Panc1 (cell line): Measurements from ENCODE around the gene AGPAT3. TPM values are rescaled to one million over a fixed set of nuclear protein-coding genes. Genes with fewer than 3 reads are reported as not detected.

Experiments
- ATAC-seq: fragments of 200-7000 bp; cut with Tn5 transposase; 2 replicates; pipeline ENCODE4 v1.9.1; 2020; ENCODE audit warnings: mild to moderate bottlenecking, moderate library complexity
- BruUV-seq: library from RNA; stranded (reverse); fragments of 400-500 nt; replicated peaks from 2 replicates; lab custom pipeline; 2021; lab: Mats Ljungman, UMichigan
- CTCF ChIA-PET: fragments of 300-600 bp; sonication (Branson Sonifier 250); formaldehyde crosslinking; loops from one replicate; lab custom pipeline; 2022; ENCODE audit warnings: antibody characterized with exemption; lab: Charles Lee
- POLR2A ChIA-PET: fragments of 300-600 bp; sonication (Branson Sonifier 250); formaldehyde crosslinking; loops from one replicate; lab custom pipeline; 2022; ENCODE audit warnings: antibody characterized with exemption; lab: Charles Lee
- DNase-seq: peaks from one replicate; pipeline ENCODE4 v3.0.0-alpha.2; 2010; ENCODE audit warnings: low read depth, low spot score
- H3K27ac ChIP-seq: 2 replicates; pipeline ENCODE4 v1.5.1; 2011; ENCODE audit warnings: mild to moderate bottlenecking, low read length, inconsistent platforms
- H3K27me3 ChIP-seq: fragments of 200-500 bp; sonication (Bioruptor generic); 2 replicates; pipeline ENCODE4 v1.6.0; 2014; ENCODE audit warnings: low read length, inconsistent platforms; ENCODE audit not compliant: control insufficient read depth, insufficient read depth
- H3K36me3 ChIP-seq: fragments of 200-500 bp; sonication (Bioruptor generic); 2 replicates; pipeline ENCODE4 v1.5.1; 2014; ENCODE audit warnings: inconsistent platforms, mild to moderate bottlenecking, low read length, moderate library complexity; ENCODE audit not compliant: control insufficient read depth, insufficient read depth
- H3K4me1 ChIP-seq: 2 replicates; pipeline ENCODE4 v1.5.1; 2011; ENCODE audit warnings: inconsistent platforms, mild to moderate bottlenecking, low read length, moderate library complexity; ENCODE audit not compliant: control insufficient read depth, insufficient read depth
- H3K4me3 ChIP-seq, 2 experiments: 2 replicates each; pipeline ENCODE4 v1.5.1; 2011 to 2012; ENCODE audit warnings: low read depth in 2 of 2, low read length in 2 of 2, mild to moderate bottlenecking in 2 of 2, inconsistent platforms in 1 of 2, moderate library complexity in 1 of 2
- H3K9me3 ChIP-seq: fragments of 200-500 bp; sonication (Bioruptor generic); 2 replicates; pipeline ENCODE4 v1.5.1; 2014; ENCODE audit warnings: low read depth, mild to moderate bottlenecking, inconsistent platforms, low read length, moderate library complexity; ENCODE audit not compliant: control insufficient read depth, insufficient read depth
- CTCF ChIP-seq: fragments of 450-650 bp; IDR thresholded peaks from 2 replicates; pipeline ENCODE4 v1.5.1; 2017; ENCODE audit warnings: mild to moderate bottlenecking
- POLR2AphosphoS5 ChIP-seq: IDR thresholded peaks from 2 replicates; pipeline ENCODE4 v1.6.1; 2012; ENCODE audit warnings: mild to moderate bottlenecking, low read depth, low read length, moderate library complexity
- REST ChIP-seq, 2 experiments: IDR thresholded peaks; 2 replicates each; pipeline ENCODE4 v1.6.1; 2011 to 2012; ENCODE audit warnings: low read depth in 2 of 2, control low read depth in 1 of 2, low read length in 1 of 2, mild to moderate bottlenecking in 1 of 2, moderate library complexity in 1 of 2; ENCODE audit not compliant: insufficient read depth in 1 of 2
- SIN3A ChIP-seq: IDR thresholded peaks from 2 replicates; pipeline ENCODE4 v1.6.1; 2012; ENCODE audit warnings: low read depth, mild to moderate bottlenecking, low read length, moderate library complexity, borderline replicate concordance; ENCODE audit not compliant: insufficient read depth
- TCF7L2 ChIP-seq: IDR thresholded peaks from 2 replicates; pipeline ENCODE4 v1.6.1; 2011; ENCODE audit warnings: mild to moderate bottlenecking, low read depth, low read length, inconsistent platforms
- in situ Hi-C: cut with HindIII; loops from 2 replicates; pipeline ENCODE4 v1.10.0; 2016; ENCODE audit warnings: low sequenced_read_pairs, low pct_unique_long_range_greater_than_20kb
- intact Hi-C: fragments of 100-400 bp; cut with micrococcal nuclease; formaldehyde crosslinking; loops from one replicate; pipeline ENCODE4 v1.10.0; 2022; ENCODE audit not compliant: unreplicated experiment
- total RNA-seq: library from RNA; stranded (reverse); gene quantifications from one replicate; pipeline ENCODE4 v1.2.1, GENCODE V29; 2021; ENCODE audit not compliant: unreplicated experiment

AGPAT3 gene
- total RNA-seq, 1 experiment from 2014 or later, result 40.1 TPM

GRCh38 chr21:43971201-43971991 lies 106.4 kb downstream of the AGPAT3 start:
- Histone ChIP-seq H3K4me3 (no peak overlapping the region), H3K27ac (no peak overlapping the region), H3K4me1 (no peaks in the 10 kb centered on the region), H3K36me3 (no peaks in the 10 kb centered on the region), H3K9me3 (no peaks in the 10 kb centered on the region), H3K27me3 (no peaks in the 10 kb centered on the region)
- no peak for TF ChIP-seq REST (IDR thresholded peaks at IDR 0.05; ENCODE audit: insufficient read depth in 1 of 2, low read depth in 2 of 2, low read length in 1 of 2)
- no peak for TF ChIP-seq TCF7L2
- no peak for TF ChIP-seq POLR2AphosphoS5
- TF ChIP-seq SIN3A, result no peak
- no peak for TF ChIP-seq CTCF
- no peak for ATAC-seq
- BruUV-seq, result no TSS peak
- ChIA-PET CTCF (no interaction called here), POLR2A (no interaction called here)
- no peak for DNase-seq
- in situ Hi-C loops (no loop called here), intact Hi-C loops (no loop called here)

- Histone ChIP-seq H3K4me1 (no peaks in the 10 kb centered on the region), H3K4me3 (no peak overlapping the region), H3K27ac (no peak overlapping the region), H3K27me3 (no peaks in the 10 kb centered on the region), H3K9me3 (no peaks in the 10 kb centered on the region), H3K36me3 (no peaks in the 10 kb centered on the region)
- CTCF ChIA-PET, result no interaction called here
- TF ChIP-seq REST (IDR thresholded peaks at IDR 0.05; ENCODE audit: insufficient read depth in 1 of 2, low read depth in 2 of 2, low read length in 1 of 2), result no peak
- TF ChIP-seq TCF7L2, result no peak
- TF ChIP-seq POLR2AphosphoS5, result no peak
- TF ChIP-seq CTCF, result no peak
- no peak for TF ChIP-seq SIN3A
- POLR2A ChIA-PET, result no interaction called here
- in situ Hi-C loops, result no loop called here
- ATAC-seq (no peak), DNase-seq (no peak)
- BruUV-seq, result no TSS peak
- intact Hi-C loops, result no loop called here
These were observed 106.9 kb downstream of the AGPAT3 start for GRCh38 chr21:43971992-43972255.
